Measurements from ENCODE around the gene GPI. TPM values are rescaled to one million over a fixed set of nuclear protein-coding genes. Genes with fewer than 3 reads are reported as not detected.

Gene GPI
- total and polyA plus RNA-seq, 2 of the 8 experiments (the other 6 are each of a cell fraction or from before 2014, with no cell fraction given) = 171 to 360 TPM

DNA sequence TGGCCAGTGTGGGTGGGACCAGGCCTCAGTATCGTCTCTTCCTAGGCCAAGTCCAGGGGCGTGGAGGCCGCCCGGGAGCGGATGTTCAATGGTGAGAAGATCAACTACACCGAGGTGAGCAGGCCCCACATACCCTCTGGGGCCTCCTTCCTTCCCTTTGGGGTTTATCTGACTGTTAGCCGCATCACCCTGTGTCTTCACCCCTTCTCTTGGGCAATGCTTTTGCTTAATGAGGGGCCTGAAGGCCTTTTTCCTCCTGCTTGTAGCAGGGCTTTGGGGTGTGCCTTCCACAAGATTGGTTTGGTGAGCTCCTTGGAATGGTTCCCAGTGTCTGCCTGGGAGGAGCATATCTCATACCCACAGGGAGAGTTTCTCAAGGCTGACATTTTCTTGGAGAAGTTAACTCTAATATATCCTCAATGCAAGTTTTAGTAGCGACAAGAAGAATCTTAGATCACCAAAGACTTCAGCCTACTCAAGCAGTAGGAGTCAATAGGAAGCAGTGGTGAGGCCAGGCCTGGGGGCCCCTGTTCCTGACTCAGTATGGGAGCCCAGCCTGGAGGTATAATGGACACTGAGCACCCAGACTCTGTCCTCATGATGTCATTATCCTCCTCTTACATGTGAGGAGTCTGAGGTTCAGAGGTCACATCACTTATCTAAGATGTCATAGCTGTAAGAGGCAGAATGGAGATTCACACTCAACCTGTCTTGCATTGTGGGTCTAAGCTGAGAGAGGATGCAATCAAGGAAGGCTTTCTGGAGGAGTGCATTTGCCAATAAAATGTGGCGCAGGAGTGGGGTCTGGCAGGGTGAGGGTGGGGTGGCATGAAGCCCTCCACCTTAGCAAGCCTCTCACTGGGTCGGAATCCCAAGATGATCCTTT is 2.0 kb downstream of the GPI start (continued):
- TF ChIP-seq NANOG (IDR thresholded peaks at IDR 0.05; ENCODE audit: insufficient read depth, low read depth, low read length, poor library complexity, severe bottlenecking) = no peak
- no peak for TF ChIP-seq SIN3A (conservative IDR thresholded peaks at IDR 0.05 in 1 of 2, IDR thresholded peaks at IDR 0.05 in 1 of 2; ENCODE audit: low read depth in 1 of 2, low read length in 2 of 2)
- no peak for TF ChIP-seq EZH2 (IDR thresholded peaks at IDR 0.05; ENCODE audit: low read depth, low read length, severe bottlenecking)
- TF ChIP-seq POU5F1 (IDR thresholded peaks at IDR 0.05; ENCODE audit: low read depth, low read length) = no peak
